Lung (tissue), 12 donors: ENCODE data around the gene POU6F1. TPM values are rescaled to one million over a fixed set of nuclear protein-coding genes. Genes with fewer than 3 reads are reported as not detected.

Experiments used
- ATAC-seq: fragments of 200-7000 bp; cut with Tn5 transposase; one replicate; pipeline ENCODE4 v1.9.1; 2020; ENCODE audit warnings: moderate number of reproducible peaks; ENCODE audit not compliant: insufficient read depth, low FRiP score
- DNase-seq, 3 donors: peaks; one replicate each; pipeline ENCODE4 v3.0.0-alpha.2; 2013 to 2017
- H3K27ac ChIP-seq, 2 donors: one replicate each; pipeline ENCODE4 v1.5.1; 2013; ENCODE audit warnings: mild to moderate bottlenecking in 2 of 2, moderate library complexity in 2 of 2, control low read depth in 1 of 2, inconsistent platforms in 1 of 2, low read depth in 1 of 2, low read length in 1 of 2
- H3K27me3 ChIP-seq, 3 donors: one replicate each; pipeline ENCODE4 v1.5.1; 2013; ENCODE audit warnings: low read length in 2 of 3; ENCODE audit not compliant: control insufficient read depth in 3 of 3, insufficient read depth in 3 of 3
- H3K36me3 ChIP-seq, 4 donors: one replicate each; pipeline ENCODE4 v1.5.1; 2013; ENCODE audit warnings: low read length in 4 of 4, mild to moderate bottlenecking in 1 of 4, moderate library complexity in 1 of 4; ENCODE audit not compliant: control insufficient read depth in 4 of 4, insufficient read depth in 4 of 4
- H3K4me1 ChIP-seq, 5 donors: one replicate each; pipeline ENCODE4 v1.5.1; 2013; ENCODE audit warnings: low read length in 5 of 5, mild to moderate bottlenecking in 2 of 5, moderate library complexity in 1 of 5; ENCODE audit not compliant: control insufficient read depth in 5 of 5, insufficient read depth in 5 of 5
- H3K4me3 ChIP-seq: one replicate; pipeline ENCODE4 v1.5.1; 2013; ENCODE audit warnings: mild to moderate bottlenecking, control low read depth, moderate library complexity
- H3K9ac ChIP-seq, 2 donors: one replicate each; pipeline ENCODE4 v1.5.1; 2013; ENCODE audit warnings: low read length in 2 of 2, control low read depth in 1 of 2; ENCODE audit not compliant: insufficient read depth in 1 of 2
- H3K9me3 ChIP-seq, 4 donors: one replicate each; pipeline ENCODE4 v1.5.1; 2013; ENCODE audit warnings: low read length in 3 of 4, mild to moderate bottlenecking in 1 of 4, moderate library complexity in 1 of 4; ENCODE audit not compliant: control insufficient read depth in 4 of 4, insufficient read depth in 3 of 4
- WGBS, 2 donors: extraction: QIAGEN DNeasy Blood & Tissue Kit; methylation state at CpG; one replicate each; pipeline ENCODE4 v1.1.7; 2013; 5-methylcytosine and 5-hydroxymethylcytosine counted together
- polyA plus RNA-seq, 2 donors: library from polyadenylated mRNA; stranded (reverse); fragments of 200-250 nt; gene quantifications; one replicate each; pipeline ENCODE4 v1.2.1, GENCODE V29; 2013
- total RNA-seq, 2 donors: library from RNA; depleted of rRNA in 1 of 2; stranded (reverse); fragments of >200 nt in 1 of 2; gene quantifications; one replicate each; pipeline ENCODE4 v1.2.1, GENCODE V29; 2014 to 2021
- TF ChIP-seq, protein P1 (sequence below): IDR thresholded peaks from 2 replicates; pipeline ENCODE4 v1.5.1; 2012; ENCODE audit warnings: mild to moderate bottlenecking; ENCODE audit errors: control extremely low read depth, extremely low read depth
- donor health status: control.
- donor health status: control.
- donor health status: Bipolar disorder and iron deficiency.
- donor health status: healthy.
- donor health status: DM: yes; HTN: yes; CAD: no.

POU6F1 gene
- total and polyA plus RNA-seq, 4 donors, result 3.0 to 16.1 (median 9.2) TPM

DNA sequence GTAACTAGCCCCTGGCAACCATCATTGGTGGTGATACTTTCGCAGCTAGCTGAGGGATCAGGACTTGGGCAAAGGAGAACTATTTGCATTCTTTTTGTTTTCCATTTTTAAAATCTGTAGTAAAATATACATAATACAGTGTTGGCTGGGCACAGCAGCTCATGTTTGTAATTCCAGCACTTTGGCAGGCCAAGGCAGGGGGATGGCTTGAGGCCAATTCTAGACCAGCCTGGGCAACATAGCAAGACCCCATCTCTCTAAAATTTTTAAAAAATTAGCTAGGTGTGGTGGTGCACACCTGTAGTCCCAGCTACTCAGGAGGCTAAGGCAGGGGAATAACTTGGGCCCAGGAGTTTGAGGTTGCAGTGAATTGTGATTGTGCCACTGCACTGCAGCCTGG, 64.9 kb downstream of the POU6F1 start:
- Histone ChIP-seq H3K9ac (no peak overlapping the region), H3K36me3 (no peaks in the 10 kb centered on the region), H3K4me3 (no peak overlapping the region), H3K27me3 (no peaks in the 10 kb centered on the region), H3K27ac (no peak overlapping the region), H3K4me1 (peaks cover 0 to 2% (median 0%) of the 10 kb centered on the region in 5 donors), H3K9me3 (no peaks in the 10 kb centered on the region)
- DNase-seq, result no peak
- TF ChIP-seq, protein P1, sequence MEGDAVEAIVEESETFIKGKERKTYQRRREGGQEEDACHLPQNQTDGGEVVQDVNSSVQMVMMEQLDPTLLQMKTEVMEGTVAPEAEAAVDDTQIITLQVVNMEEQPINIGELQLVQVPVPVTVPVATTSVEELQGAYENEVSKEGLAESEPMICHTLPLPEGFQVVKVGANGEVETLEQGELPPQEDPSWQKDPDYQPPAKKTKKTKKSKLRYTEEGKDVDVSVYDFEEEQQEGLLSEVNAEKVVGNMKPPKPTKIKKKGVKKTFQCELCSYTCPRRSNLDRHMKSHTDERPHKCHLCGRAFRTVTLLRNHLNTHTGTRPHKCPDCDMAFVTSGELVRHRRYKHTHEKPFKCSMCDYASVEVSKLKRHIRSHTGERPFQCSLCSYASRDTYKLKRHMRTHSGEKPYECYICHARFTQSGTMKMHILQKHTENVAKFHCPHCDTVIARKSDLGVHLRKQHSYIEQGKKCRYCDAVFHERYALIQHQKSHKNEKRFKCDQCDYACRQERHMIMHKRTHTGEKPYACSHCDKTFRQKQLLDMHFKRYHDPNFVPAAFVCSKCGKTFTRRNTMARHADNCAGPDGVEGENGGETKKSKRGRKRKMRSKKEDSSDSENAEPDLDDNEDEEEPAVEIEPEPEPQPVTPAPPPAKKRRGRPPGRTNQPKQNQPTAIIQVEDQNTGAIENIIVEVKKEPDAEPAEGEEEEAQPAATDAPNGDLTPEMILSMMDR, result no peak
- 98 to 100% methylated on average over 1 of the region's 1 CpG for WGBS, 2 donors
- no peak for ATAC-seq

DNA sequence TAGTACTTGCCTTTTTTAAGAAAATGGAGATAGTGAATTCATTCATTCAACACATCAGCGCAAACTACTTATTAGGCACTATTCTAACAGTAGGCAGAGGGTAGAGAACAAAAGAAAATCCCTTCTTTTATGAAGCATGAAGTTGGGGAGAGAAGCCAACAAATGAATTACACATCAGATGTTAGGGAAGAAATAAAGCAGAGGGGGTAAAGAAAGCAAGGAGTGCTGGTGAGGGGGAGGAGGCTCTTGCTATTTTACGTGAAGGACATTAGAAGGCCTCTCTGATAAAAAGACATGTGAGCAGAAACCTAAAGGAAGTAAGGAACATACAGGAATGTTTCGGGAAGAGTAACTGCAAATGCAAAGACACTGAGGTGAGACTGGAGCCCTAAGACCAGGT, 67.1 kb downstream of the POU6F1 start:
- no peak overlapping the region for H3K27ac ChIP-seq
- no peaks in the 10 kb centered on the region for H3K36me3 ChIP-seq
- no peak for ATAC-seq
- no peaks in the 10 kb centered on the region for H3K27me3 ChIP-seq
- no peak overlapping the region for H3K9ac ChIP-seq
- TF ChIP-seq, protein P1, result no peak
- no peak for DNase-seq
- H3K4me3 ChIP-seq, result no peak overlapping the region
- WGBS, 2 donors, result 66 to 68% methylated on average over 3 of the region's 3 CpGs
- H3K4me1 ChIP-seq, result peaks cover 0 to 2% (median 0%) of the 10 kb centered on the region in 5 donors
- H3K9me3 ChIP-seq, result no peaks in the 10 kb centered on the region

DNA sequence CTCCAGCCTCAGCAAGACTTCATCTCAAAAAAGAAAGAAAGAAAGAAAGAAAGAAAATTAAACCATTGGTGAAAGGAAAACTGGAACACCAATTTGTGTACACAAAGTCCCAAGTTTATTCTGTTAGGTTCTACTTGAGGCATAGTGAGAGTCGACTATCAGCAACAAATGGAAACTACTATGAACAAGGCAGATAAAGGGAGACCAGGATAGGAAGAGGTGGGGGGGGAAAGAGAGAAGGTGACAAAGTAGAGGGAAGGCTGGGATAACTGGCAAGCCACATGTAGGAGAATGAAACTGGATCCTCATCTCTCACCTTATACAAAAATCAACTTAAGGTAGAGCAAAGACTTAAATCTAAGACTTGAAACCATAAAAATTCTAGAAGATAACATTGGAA, 70.6 kb downstream of the POU6F1 start:
- Histone ChIP-seq H3K27ac (no peak overlapping the region), H3K36me3 (no peaks in the 10 kb centered on the region), H3K27me3 (no peaks in the 10 kb centered on the region), H3K4me3 (no peak overlapping the region), H3K9me3 (no peaks in the 10 kb centered on the region), H3K4me1 (no peaks in the 10 kb centered on the region), H3K9ac (no peak overlapping the region)
- TF ChIP-seq, protein P1, result no peak
- 78 to 88% methylated on average over 1 of the region's 1 CpG for WGBS, 2 donors
- no peak for DNase-seq
- ATAC-seq, result no peak

DNA sequence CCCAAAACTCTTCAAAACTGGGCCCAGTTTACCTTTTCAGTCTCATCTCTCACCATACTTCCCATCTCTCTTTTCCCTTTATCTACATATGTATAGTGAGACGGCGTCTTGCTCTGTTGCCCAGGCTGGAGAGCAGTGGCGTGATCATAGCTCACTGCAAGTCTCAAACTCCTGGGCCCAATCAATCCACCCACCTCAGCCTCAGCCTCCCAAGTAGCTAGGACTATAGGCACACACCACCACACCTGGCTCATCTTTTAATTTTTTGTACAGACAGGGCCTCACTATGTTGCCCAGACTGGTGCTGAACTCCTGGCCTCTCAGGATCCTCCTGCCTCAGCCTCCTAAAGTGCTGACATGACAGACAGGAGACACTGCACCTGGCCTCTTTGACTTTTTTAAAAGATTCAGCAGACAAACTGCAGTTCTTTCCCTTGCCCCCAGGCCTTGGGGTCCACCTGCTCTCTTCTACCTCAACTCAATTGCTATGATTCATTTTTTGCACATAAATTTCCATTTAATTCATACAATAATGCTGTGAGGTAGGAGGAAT, 78.5 kb downstream of the POU6F1 start:
- Histone ChIP-seq H3K9me3 (no peaks in the 10 kb centered on the region), H3K9ac (no peak overlapping the region), H3K4me1 (no peaks in the 10 kb centered on the region), H3K27me3 (no peaks in the 10 kb centered on the region), H3K36me3 (peaks cover 0 to 3% (median 0%) of the 10 kb centered on the region in 4 donors), H3K27ac (no peak overlapping the region), H3K4me3 (no peak overlapping the region)
- TF ChIP-seq, protein P1, result no peak
- no peak for DNase-seq
- 97 to 99% methylated on average over 3 of the region's 3 CpGs for WGBS, 2 donors
- no peak for ATAC-seq
